WTC11 (cell line): Measurements from ENCODE around the gene BBOX1.

Source experiments
- ARID4B ChIP-seq: sonication (generic); formaldehyde crosslinking; IDR thresholded peaks from 2 replicates; pipeline ENCODE4 v1.8.0; 2023; ENCODE audit warnings: missing genetic modification reagents, mild to moderate bottlenecking, borderline replicate concordance
- CBFB ChIP-seq: sonication (generic); formaldehyde crosslinking; IDR thresholded peaks from 2 replicates; pipeline ENCODE4 v1.8.1; 2022; ENCODE audit warnings: mild to moderate bottlenecking, low read depth, missing genetic modification reagents
- CTCF ChIP-seq: fragments of 200-600 bp; IDR thresholded peaks from 2 replicates; pipeline ENCODE4 v1.8.0; 2022; ENCODE audit warnings: antibody characterized with exemption
- ESRRA ChIP-seq: sonication (generic); formaldehyde crosslinking; IDR thresholded peaks from 2 replicates; pipeline ENCODE4 v1.8.1; 2022; ENCODE audit warnings: mild to moderate bottlenecking, missing genetic modification reagents, borderline replicate concordance
- FOXK1 ChIP-seq: sonication (generic); formaldehyde crosslinking; IDR thresholded peaks from 2 replicates; pipeline ENCODE4 v1.8.0; 2022; ENCODE audit warnings: mild to moderate bottlenecking, moderate library complexity, missing genetic modification reagents
- KAT7 ChIP-seq: sonication (generic); formaldehyde crosslinking; IDR thresholded peaks from 2 replicates; pipeline ENCODE4 v1.8.1; 2023; ENCODE audit warnings: missing genetic modification reagents, mild to moderate bottlenecking, borderline replicate concordance
- USF2 ChIP-seq: sonication (generic); formaldehyde crosslinking; IDR thresholded peaks from 2 replicates; pipeline ENCODE4 v1.8.1; 2023; ENCODE audit warnings: mild to moderate bottlenecking, missing genetic modification reagents, moderate library complexity
- ZNF138 ChIP-seq: sonication (generic); formaldehyde crosslinking; conservative IDR thresholded peaks from 2 replicates; pipeline ENCODE4 v1.8.1; 2022; ENCODE audit warnings: mild to moderate bottlenecking, moderate library complexity, missing genetic modification reagents

DNA sequence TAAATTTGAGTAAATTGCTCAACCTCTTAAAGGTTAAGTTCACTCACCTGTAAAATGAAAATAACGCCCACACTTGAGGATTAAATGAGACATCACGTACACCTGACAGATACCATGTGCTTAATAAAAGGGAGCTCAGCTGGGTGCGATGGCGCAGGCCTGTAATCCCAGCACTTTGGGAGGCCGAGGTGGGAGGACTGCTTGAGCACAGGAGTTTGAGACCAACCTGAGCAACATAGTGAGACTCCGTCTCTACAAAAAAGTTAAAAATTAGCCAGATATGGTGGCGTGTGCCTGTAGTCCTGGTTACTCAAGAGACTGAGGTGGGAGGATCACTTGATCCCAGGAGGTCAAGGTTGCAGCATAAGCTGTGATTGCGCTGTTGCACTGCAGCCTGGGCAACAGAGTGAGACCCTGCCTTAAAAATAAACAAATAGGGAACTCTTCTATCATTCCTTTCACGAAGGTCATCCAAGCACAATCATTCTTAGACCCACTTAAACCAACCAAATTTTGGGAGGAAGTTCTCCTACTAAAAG is 134.1 kb downstream of the BBOX1 start:
- no peak for TF ChIP-seq CTCF
- TF ChIP-seq KAT7 (CRISPR knock-in tag) = no peak
- TF ChIP-seq USF2 (CRISPR knock-in tag) = no peak
- no peak for TF ChIP-seq ZNF138 (CRISPR knock-in tag)
- TF ChIP-seq FOXK1 = no peak
- no peak for TF ChIP-seq ESRRA (CRISPR knock-in tag)
- TF ChIP-seq CBFB (CRISPR knock-in tag) = no peak
- TF ChIP-seq ARID4B (CRISPR knock-in tag) = no peak
